Measurements from ENCODE around the gene ALK. TPM values are rescaled to one million over a fixed set of nuclear protein-coding genes. Genes with fewer than 3 reads are reported as not detected.

Gene ALK
- total and polyA plus RNA-seq, 12 donors: 0.09 to 1.8 (median 0.53) TPM; not detected in 1

- Histone ChIP-seq H3K27ac (no peak overlapping the region), H3K4me1 (replicated peaks in 1 of 2) (no peaks in the 10 kb centered on the region), H3K4me3 (no peak overlapping the region), H3K27me3 (no peaks in the 10 kb centered on the region), H3K9me3 (replicated peaks in 1 of 3) (peaks cover 0 to 9% (median 0%) of the 10 kb centered on the region in 3 donors), H3K36me3 (replicated peaks in 1 of 2) (no peaks in the 10 kb centered on the region)
- TF ChIP-seq CTCF (IDR thresholded peaks at IDR 0.05): no peak
- no peak for TF ChIP-seq POLR2A (IDR thresholded peaks at IDR 0.05)
- no peak for DNase-seq
- WGBS, 4 donors: 42 to 55% (median 50%) methylated on average over 3 of the region's 3 CpGs
- intact Hi-C loops (cut with DNase I): no loop called here
Observed at GRCh38 chr2:29469961-29470360, 451.4 kb downstream of the ALK start.

- WGBS, 4 donors: 27 to 45% (median 34%) methylated on average over 1 of the region's 1 CpG
- DNase-seq: no peak
- peaks cover 0 to 9% (median 0%) of the 10 kb centered on the region in 3 donors for H3K9me3 ChIP-seq (replicated peaks in 1 of 3)
- H3K27ac ChIP-seq: no peak overlapping the region
- TF ChIP-seq POLR2A (IDR thresholded peaks at IDR 0.05) (no peak), CTCF (IDR thresholded peaks at IDR 0.05) (no peak)
- intact Hi-C loops (cut with DNase I): no loop called here
- no peaks in the 10 kb centered on the region for H3K4me1 ChIP-seq (replicated peaks in 1 of 2)
- no peaks in the 10 kb centered on the region for H3K36me3 ChIP-seq (replicated peaks in 1 of 2)
- H3K4me3 ChIP-seq: no peak overlapping the region
- no peaks in the 10 kb centered on the region for H3K27me3 ChIP-seq
Observed at GRCh38 chr2:29469516-29469915, 451.9 kb downstream of the ALK start.

GRCh38 chr2:29463181-29463900, 458.0 kb downstream of the ALK start:
- no peak overlapping the region for H3K4me3 ChIP-seq
- H3K27me3 ChIP-seq: no peaks in the 10 kb centered on the region
- H3K36me3 ChIP-seq (replicated peaks in 1 of 2): no peaks in the 10 kb centered on the region
- 62 to 81% (median 71%) methylated on average over 3 of the region's 3 CpGs for WGBS, 4 donors
- no peaks in the 10 kb centered on the region for H3K4me1 ChIP-seq (replicated peaks in 1 of 2)
- no peaks in the 10 kb centered on the region for H3K9me3 ChIP-seq (replicated peaks in 1 of 3)
- TF ChIP-seq POLR2A (IDR thresholded peaks at IDR 0.05): no peak
- TF ChIP-seq CTCF (IDR thresholded peaks at IDR 0.05): no peak
- no peak for DNase-seq
- intact Hi-C loops (cut with DNase I): no loop called here
- no peak overlapping the region for H3K27ac ChIP-seq

- Histone ChIP-seq H3K36me3 (replicated peaks in 1 of 2) (no peaks in the 10 kb centered on the region), H3K27ac (no peak overlapping the region), H3K9me3 (replicated peaks in 1 of 3) (no peaks in the 10 kb centered on the region), H3K4me3 (no peak overlapping the region), H3K4me1 (replicated peaks in 1 of 2) (no peaks in the 10 kb centered on the region), H3K27me3 (no peaks in the 10 kb centered on the region)
- TF ChIP-seq CTCF (IDR thresholded peaks at IDR 0.05) (no peak), POLR2A (IDR thresholded peaks at IDR 0.05) (no peak)
- DNase-seq: no peak
- intact Hi-C loops (cut with DNase I): no loop called here
- WGBS, 4 donors: 75 to 88% (median 85%) methylated on average over 5 of the region's 5 CpGs
Observed at GRCh38 chr2:29462293-29462692, 459.1 kb downstream of the ALK start.
